BLaER1 (cell line): Measurements from ENCODE around the gene RBM47.

Experiments
- H3K27ac ChIP-seq: shearing (Covaris generic); formaldehyde crosslinking; 2 replicates; pipeline ENCODE4 v1.8.1; 2022
- H3K27me3 ChIP-seq: shearing (Covaris generic); formaldehyde crosslinking; 2 replicates; pipeline ENCODE4 v1.8.1; 2022
- H3K36me3 ChIP-seq: shearing (Covaris generic); formaldehyde crosslinking; 2 replicates; pipeline ENCODE4 v1.8.1; 2022
- H3K4me1 ChIP-seq: shearing (Covaris generic); formaldehyde crosslinking; 2 replicates; pipeline ENCODE4 v1.8.1; 2022
- H3K4me2 ChIP-seq: shearing (Covaris generic); formaldehyde crosslinking; 2 replicates; pipeline ENCODE4 v1.8.1; 2022
- H3K4me3 ChIP-seq: shearing (Covaris generic); formaldehyde crosslinking; 2 replicates; pipeline ENCODE4 v1.8.1; 2022
- H3K9ac ChIP-seq: shearing (Covaris generic); formaldehyde crosslinking; 2 replicates; pipeline ENCODE4 v1.8.1; 2022
- H3K9me3 ChIP-seq: shearing (Covaris generic); formaldehyde crosslinking; 2 replicates; pipeline ENCODE4 v1.8.1; 2022
- H4K20me1 ChIP-seq: shearing (Covaris generic); formaldehyde crosslinking; 2 replicates; pipeline ENCODE4 v1.8.1; 2022
- Cebpa-rat ChIP-seq: shearing (Covaris generic); IDR thresholded peaks from 2 replicates; pipeline ENCODE4 v1.8.1; 2022

Gene RBM47

DNA sequence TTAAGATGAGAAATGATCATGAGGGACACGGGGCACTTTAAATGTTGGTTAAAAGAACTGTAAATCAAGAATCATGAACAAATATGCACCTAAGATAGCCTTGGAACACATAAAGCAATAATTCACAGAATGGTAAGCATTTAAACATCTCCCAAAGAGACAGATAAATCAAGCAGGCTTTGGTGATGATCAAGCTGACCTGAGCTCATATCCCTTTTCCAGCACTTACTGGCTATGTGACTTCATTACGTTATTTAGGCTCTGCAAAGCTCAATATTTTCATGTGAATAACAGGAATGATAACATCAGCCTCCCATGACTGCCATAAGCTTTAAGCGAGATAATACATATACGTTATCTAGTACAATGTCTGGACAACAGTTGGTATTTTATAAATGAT lies 239.7 kb downstream of the RBM47 start:
- Histone ChIP-seq H3K4me2 (no peak overlapping the region), H3K27ac (no peak overlapping the region), H3K9ac (no peak overlapping the region), H3K27me3 (no peaks in the 10 kb centered on the region), H3K9me3 (no peaks in the 10 kb centered on the region), H3K4me1 (peaks cover 24% of the 10 kb centered on the region), H3K4me3 (no peak overlapping the region), H3K36me3 (no peaks in the 10 kb centered on the region), H4K20me1 (no peaks in the 10 kb centered on the region)
- TF ChIP-seq Cebpa-rat, result no peak

DNA sequence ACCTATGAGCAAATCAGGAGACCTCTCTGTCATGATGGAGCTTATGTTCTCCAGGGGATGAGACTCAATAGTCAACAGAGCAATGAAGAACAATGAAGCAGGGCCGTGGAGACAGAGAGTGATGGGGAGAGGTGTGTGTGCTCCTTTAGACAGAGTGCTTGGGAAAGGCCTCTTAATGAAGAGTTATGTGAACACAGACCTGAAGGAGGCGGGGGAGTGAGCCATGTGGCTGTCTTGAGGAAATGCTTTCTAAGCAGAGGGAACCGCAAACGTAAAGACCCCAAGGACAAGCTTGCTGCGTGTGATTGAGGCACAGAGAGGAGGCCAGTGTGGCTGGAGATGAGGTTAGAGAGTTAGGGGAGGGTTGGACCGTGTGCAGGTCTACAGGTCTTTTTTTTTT lies 241.4 kb downstream of the RBM47 start:
- Histone ChIP-seq H3K4me3 (no peak overlapping the region), H3K4me1 (peaks cover 9% of the 10 kb centered on the region), H4K20me1 (no peaks in the 10 kb centered on the region), H3K9ac (no peak overlapping the region), H3K27me3 (no peaks in the 10 kb centered on the region), H3K27ac (no peak overlapping the region), H3K9me3 (no peaks in the 10 kb centered on the region), H3K4me2 (peak overlapping the region; percentile 15), H3K36me3 (no peaks in the 10 kb centered on the region)
- no peak for TF ChIP-seq Cebpa-rat

DNA sequence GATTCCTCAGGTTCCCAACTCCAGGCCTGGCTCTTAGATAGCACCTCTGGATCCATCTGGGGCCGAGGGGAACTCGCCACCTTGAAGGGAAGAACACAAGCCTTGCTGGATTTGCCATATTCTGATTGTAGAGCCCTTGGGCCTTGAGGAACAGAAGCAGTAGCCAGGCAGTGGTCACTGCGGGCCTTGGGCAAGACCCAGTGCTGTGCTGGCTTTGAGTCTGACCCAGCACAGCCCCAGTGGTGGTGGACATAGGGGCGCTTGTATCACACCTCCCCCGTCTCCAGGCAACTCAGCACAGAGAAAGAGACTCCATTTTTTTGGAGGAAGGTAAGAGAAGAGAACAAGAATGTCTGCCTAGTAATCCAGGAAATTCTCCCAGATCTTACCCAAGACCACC lies 249.0 kb downstream of the RBM47 start:
- Histone ChIP-seq H3K36me3 (no peaks in the 10 kb centered on the region), H3K9ac (no peak overlapping the region), H3K27me3 (no peaks in the 10 kb centered on the region), H3K9me3 (no peaks in the 10 kb centered on the region), H3K27ac (no peak overlapping the region), H3K4me3 (no peak overlapping the region), H4K20me1 (no peaks in the 10 kb centered on the region), H3K4me2 (no peak overlapping the region), H3K4me1 (no peaks in the 10 kb centered on the region)
- TF ChIP-seq Cebpa-rat, result no peak

DNA sequence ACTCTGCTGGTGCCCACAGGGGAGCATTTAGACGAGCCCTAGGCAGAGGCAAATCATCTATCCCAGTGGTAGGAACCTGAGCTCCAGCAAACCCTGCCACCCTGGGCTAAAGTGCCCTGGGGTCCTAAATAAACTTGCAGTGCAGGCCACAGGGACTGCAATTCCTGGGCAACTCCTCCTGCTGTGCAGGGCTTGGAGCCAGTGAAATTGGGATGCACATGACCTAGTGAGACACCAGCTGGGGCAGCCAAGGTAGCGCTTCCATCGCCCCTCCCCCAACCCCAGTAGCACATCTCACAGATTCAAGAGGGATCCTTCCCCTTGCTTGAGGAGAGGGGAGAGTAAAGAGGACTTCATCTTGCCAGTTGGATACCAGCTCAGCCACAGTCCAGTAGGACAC lies 250.4 kb downstream of the RBM47 start:
- H3K4me1 ChIP-seq, result no peaks in the 10 kb centered on the region
- TF ChIP-seq Cebpa-rat, result no peak
- no peak overlapping the region for H3K4me2 ChIP-seq
- H3K36me3 ChIP-seq, result no peaks in the 10 kb centered on the region
- H3K9me3 ChIP-seq, result no peaks in the 10 kb centered on the region
- H4K20me1 ChIP-seq, result no peaks in the 10 kb centered on the region
- no peak overlapping the region for H3K9ac ChIP-seq
- H3K27me3 ChIP-seq, result no peaks in the 10 kb centered on the region
- H3K4me3 ChIP-seq, result no peak overlapping the region
- no peak overlapping the region for H3K27ac ChIP-seq

DNA sequence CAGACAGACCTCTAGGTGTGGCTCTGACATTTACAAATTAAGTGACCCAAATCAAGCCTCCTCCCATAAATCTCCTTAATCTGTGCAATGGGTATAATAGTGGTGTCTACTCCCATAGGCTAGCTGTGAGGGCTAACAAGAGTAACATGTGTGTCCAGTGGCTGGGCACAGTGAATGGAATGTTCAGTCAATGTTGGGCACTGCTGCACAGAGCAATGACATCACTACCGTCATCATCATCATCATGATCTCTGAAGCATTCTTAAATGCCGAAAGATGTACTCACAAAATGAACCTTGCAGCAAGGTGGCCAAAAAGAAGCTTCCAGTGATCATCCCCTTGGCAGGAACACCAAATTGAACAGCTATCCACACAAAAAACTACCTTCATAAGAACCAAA lies 251.0 kb downstream of the RBM47 start:
- no peak overlapping the region for H3K9ac ChIP-seq
- H3K4me2 ChIP-seq, result no peak overlapping the region
- no peak overlapping the region for H3K4me3 ChIP-seq
- H4K20me1 ChIP-seq, result no peaks in the 10 kb centered on the region
- H3K9me3 ChIP-seq, result no peaks in the 10 kb centered on the region
- H3K4me1 ChIP-seq, result no peaks in the 10 kb centered on the region
- TF ChIP-seq Cebpa-rat, result no peak
- no peak overlapping the region for H3K27ac ChIP-seq
- no peaks in the 10 kb centered on the region for H3K36me3 ChIP-seq
- H3K27me3 ChIP-seq, result no peaks in the 10 kb centered on the region

DNA sequence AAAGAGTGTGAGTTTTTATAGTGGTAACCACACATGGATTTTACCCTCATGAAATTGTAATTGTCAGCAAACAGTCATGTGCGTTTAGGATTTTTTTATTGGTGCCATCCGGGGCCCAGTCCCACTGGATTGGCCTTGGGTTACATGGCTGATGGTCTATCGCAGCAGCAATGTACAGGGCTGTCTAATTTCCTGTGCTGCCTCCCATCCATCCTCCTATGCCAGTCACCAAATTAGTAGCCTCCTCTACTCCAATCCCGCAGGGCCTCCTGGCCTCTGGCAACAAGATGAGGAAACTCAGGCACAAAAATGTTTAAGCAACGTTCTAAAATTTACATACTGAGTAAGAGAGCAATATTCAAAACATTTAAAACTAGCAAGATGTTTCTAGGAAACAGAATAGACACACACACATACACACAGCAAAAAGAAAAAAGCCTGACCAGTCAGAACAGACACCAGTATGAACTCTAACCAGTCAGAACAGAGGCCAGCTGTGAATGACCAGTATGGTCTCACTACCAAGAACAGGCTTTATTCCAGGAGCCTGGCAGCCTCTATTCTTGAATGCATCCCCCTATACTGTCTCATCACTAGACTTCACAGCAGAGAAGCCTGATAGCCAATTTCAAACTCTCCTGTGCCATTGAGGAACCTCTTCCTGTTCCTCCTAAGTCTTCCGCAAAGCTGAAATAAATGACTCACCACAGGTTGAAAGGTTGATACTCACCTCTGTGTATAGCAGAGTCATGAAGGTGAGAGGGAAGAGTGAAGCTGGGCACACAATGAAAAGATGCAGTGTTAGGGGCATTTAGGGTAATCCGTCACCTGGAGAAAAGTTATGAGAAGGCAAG lies 251.9 kb downstream of the RBM47 start:
- H3K27me3 ChIP-seq, result no peaks in the 10 kb centered on the region
- H3K4me3 ChIP-seq, result no peak overlapping the region
- H3K4me1 ChIP-seq, result no peaks in the 10 kb centered on the region
- no peaks in the 10 kb centered on the region for H4K20me1 ChIP-seq
- no peaks in the 10 kb centered on the region for H3K36me3 ChIP-seq
- H3K4me2 ChIP-seq, result no peak overlapping the region
- no peak for TF ChIP-seq Cebpa-rat
- no peak overlapping the region for H3K9ac ChIP-seq
- H3K27ac ChIP-seq, result no peak overlapping the region
- no peaks in the 10 kb centered on the region for H3K9me3 ChIP-seq

DNA sequence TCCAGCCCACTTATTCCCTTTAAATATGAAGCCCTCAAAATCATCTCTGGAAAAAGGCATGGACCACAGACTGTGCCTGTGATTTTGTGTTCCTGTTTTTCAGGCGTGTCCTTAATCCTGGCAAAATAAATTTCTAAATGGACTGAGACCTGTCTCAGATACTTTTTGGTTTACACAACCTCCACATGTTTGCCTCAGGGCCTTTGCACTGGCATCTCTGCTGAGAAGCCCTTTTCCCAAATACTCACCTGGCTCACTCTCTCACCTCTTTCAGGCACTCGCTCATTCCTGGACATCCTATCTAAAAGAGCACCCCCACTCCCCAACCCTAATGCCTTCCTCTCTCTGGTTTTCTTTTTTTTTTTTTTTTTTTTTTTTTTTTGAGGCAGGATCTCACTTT lies 254.0 kb downstream of the RBM47 start:
- no peak overlapping the region for H3K9ac ChIP-seq
- H3K4me1 ChIP-seq, result no peaks in the 10 kb centered on the region
- H3K27me3 ChIP-seq, result no peaks in the 10 kb centered on the region
- H3K36me3 ChIP-seq, result no peaks in the 10 kb centered on the region
- no peaks in the 10 kb centered on the region for H4K20me1 ChIP-seq
- H3K9me3 ChIP-seq, result no peaks in the 10 kb centered on the region
- no peak overlapping the region for H3K27ac ChIP-seq
- TF ChIP-seq Cebpa-rat, result no peak
- no peak overlapping the region for H3K4me2 ChIP-seq
- no peak overlapping the region for H3K4me3 ChIP-seq

DNA sequence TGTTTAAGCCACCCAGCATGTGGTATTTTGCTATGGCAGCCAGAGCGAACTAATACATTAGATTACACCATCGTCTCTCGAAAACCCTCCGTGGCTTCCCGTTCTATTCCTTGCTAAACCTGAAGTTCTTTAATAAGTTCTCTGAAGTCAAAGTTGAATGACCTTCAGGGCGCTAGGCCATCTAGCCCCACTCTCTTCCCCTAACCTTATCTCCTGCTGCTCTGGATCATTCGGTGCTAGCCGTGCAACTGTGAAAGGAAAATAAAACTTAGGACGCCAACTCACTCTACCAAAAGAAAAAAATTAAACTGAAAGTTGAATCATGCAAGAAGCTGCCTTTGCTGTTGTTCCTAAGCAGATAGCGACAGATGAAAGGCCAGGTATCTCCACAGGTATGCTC lies 254.6 kb downstream of the RBM47 start:
- Histone ChIP-seq H3K27me3 (no peaks in the 10 kb centered on the region), H4K20me1 (no peaks in the 10 kb centered on the region)
- TF ChIP-seq Cebpa-rat, result no peak

DNA sequence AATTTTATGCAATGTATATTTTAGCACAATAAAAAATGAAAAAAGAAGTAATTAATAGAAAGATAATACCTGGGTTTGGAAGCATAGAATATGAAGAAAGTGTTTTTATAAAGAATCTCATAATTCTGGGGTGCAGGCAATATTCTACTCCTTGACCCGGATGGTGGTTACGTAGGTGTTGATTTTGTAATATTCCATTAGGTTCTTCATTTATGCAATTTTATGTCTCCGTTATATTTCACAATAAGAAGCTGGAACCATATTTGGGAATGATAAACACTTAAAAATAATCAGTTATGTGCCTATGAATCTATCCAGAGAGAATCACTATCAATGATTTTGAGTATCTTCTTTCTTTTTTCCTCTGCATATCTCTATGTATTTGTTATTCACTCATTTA lies 256.0 kb downstream of the RBM47 start:
- no peaks in the 10 kb centered on the region for H3K36me3 ChIP-seq
- H3K4me2 ChIP-seq, result no peak overlapping the region
- no peaks in the 10 kb centered on the region for H3K27me3 ChIP-seq
- H3K9ac ChIP-seq, result no peak overlapping the region
- TF ChIP-seq Cebpa-rat, result no peak
- no peak overlapping the region for H3K4me3 ChIP-seq
- no peak overlapping the region for H3K27ac ChIP-seq
- no peaks in the 10 kb centered on the region for H4K20me1 ChIP-seq
- H3K9me3 ChIP-seq, result no peaks in the 10 kb centered on the region
- H3K4me1 ChIP-seq, result no peaks in the 10 kb centered on the region

More for the DNA sequence above, 254.6 kb downstream of the RBM47 start:
- Histone ChIP-seq H3K4me2 (no peak overlapping the region), H3K9me3 (no peaks in the 10 kb centered on the region), H3K36me3 (no peaks in the 10 kb centered on the region), H3K9ac (no peak overlapping the region), H3K4me1 (no peaks in the 10 kb centered on the region), H3K27ac (no peak overlapping the region), H3K4me3 (no peak overlapping the region)
